HG03575 (cell line): ENCODE data around the gene MBLAC2.

Source experiments
- ATAC-seq: cut with Tn5 transposase; IDR thresholded peaks from one replicate; pipeline ENCODE4 v1.9.1; 2021; ENCODE audit not compliant: unreplicated experiment, insufficient number of reproducible peaks, low FRiP score; ENCODE audit errors: extremely low read depth

MBLAC2 gene

DNA sequence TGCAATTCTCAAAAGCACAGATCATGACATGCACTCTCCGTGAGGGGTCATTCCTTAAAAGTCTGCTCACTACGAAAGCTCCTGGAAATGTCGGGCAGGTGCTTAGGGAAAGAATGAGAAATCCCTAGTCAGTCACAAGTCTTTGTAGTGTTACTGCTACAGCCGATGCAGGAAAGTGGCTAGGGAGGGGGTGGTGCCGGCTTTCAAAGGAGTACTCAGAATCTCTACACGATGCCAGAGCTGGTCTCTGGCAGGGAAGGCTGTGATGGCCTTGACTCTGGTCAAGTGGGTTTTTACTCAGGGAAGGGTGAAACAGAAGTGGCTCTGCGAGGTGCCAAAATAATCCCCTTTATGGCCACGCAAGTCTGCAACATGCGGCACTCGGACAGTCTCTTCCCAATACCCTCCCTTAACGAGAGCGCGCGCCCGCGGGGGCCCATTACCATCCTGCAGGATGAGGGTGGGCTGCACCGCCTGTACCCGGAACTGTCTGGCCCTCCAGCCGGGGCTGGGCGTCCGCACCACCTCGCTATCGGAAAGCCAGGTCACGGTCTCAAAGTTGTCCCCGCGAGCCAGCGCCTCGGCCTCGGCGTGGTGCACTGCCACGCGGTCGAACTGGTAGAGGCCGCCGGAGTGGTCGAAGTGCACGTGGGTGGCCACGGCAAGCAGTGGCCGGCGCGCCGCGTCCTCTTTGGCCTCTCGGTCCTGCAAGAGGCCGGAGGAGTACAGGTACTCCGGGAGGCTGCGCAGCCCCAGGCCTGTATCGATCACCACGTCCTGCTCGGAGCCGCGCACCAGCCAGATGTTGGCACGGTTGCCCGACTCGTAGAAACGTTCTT, 956 bp downstream of the MBLAC2 start:
- peak; percentile 6 for ATAC-seq

GRCh38 chr5:90472783-90473395, 1.7 kb downstream of the MBLAC2 start:
- ATAC-seq = no peak

- ATAC-seq = no peak
Observed at GRCh38 chr5:90461288-90461687, 13.3 kb downstream of the MBLAC2 start.

- no peak for ATAC-seq
Observed at GRCh38 chr5:90446961-90447360, 27.6 kb downstream of the MBLAC2 start.

DNA sequence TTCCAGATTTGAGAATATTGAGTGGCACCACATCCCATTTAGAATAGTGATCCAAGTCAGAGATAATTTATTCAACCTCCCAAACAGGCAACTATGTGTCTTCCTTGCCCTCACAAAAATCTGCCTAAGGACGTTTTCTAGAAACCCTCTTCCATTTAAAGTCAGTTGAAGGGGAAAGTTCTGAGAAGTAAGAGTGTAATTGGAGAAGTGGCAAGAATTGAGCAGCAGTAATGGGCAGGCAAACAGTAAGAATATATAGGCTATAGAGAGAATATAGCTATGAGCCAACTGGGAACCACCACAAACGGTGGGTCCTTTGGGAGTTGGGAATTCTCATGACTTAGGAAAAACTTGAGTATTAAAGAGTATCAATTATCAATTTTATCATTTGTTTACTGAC, 33.9 kb downstream of the MBLAC2 start:
- no peak for ATAC-seq

DNA sequence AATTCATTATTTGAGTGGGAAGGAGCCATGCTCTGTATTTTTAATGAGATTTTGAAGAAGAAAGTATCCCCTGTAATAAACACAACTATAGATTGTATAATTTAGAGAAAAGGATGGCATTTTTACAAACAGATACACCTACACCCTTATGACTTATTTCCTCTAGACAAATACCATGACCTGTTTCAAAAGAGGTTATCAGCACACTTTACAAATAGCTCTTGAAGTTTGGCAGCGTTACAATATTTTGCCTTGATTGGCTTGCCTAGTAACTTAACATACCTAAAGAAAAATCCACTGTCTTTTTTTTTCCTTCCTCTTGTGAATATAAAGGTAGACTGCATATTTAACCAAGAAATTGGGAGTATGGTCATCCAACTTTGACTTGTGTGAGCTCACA, 36.5 kb downstream of the MBLAC2 start:
- no peak for ATAC-seq

DNA sequence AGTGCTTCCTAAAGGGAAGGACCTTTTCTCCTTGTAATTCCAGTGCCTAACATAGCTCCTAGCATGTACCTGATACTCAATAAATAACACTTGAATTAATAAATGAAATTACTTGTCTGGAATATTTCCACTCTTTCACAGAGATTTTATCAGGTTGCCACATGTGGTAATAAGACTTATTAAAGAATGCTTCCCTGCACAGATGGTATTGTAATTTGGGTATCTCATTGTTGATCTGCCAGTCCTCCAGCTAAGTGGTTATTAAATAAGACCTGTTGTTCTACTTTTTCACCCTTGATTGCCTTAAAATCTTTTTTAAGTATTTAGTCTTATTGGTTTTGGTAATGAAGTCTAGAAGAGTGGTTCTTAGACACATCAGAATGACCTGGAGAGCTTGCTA, 36.9 kb downstream of the MBLAC2 start:
- ATAC-seq = no peak

GRCh38 chr5:90434116-90434714, 40.4 kb downstream of the MBLAC2 start:
- no peak for ATAC-seq

- ATAC-seq = no peak
Observed at GRCh38 chr5:90424245-90424644, 50.3 kb downstream of the MBLAC2 start.

DNA sequence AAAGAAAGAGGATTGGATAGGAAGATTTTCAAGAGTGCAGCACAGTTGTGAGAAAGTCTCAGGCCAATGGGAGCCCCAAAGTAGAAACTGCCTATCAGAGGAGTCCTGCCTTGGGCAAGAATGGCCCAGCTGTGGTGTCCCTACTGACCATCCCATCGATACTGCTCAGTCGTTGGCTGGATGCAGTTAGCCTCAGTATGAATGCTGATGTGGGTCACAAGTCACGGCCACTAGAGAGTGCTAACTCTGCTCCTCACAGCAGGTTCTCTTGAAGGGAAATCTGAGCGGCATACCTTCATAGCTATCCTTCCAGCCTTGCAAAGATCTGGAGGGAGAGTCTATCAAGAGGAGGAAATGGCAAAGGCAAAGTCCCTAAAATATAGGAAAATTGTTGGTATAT, 53.4 kb downstream of the MBLAC2 start:
- ATAC-seq = no peak

GRCh38 chr5:90418214-90418613, 56.4 kb downstream of the MBLAC2 start:
- no peak for ATAC-seq

DNA sequence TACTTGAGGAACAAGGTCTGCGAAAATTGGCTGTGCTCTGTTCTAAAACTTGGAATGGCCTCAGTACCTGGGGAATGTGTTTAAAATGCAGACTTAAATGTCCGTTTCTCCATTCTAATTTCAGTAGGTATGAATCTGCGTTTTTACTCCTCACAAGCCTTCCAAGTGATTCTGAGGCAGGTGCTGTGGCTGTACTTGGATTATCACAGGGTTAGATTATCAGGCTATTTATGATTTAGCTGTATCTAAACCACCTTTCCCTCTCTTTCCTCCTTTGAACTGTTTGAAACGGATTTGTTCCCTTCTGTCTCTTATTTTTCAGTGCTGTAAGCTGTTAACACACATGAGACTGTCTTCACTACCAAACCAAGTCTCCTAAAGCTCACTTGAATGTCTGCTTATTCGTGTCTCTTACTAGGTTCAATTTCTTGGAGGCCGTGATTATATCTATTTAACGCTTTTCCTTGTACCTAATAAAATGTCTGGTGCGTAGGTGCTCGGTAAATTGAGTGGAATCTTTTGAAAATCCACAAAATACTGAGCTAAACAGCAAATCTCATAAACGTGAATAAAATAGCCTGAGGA, 64.3 kb downstream of the MBLAC2 start:
- ATAC-seq = peak; percentile 0

- peak; percentile 90 for ATAC-seq
Observed at GRCh38 chr5:90409318-90410177, 65.0 kb downstream of the MBLAC2 start, which contains the start of gene CETN3. TSS of gene CETN3 (minus strand) at chr5:90409756. CDS start at chr5:90409661, 95 bp downstream.

- no peak for ATAC-seq
Observed at GRCh38 chr5:90408571-90409317, 65.8 kb downstream of the MBLAC2 start.
